ENCODE results near the gene ADAMTS17. TPM values are rescaled to one million over a fixed set of nuclear protein-coding genes. Genes with fewer than 3 reads are reported as not detected.

The ADAMTS17 gene
- total and polyA plus RNA-seq, 9 of the 15 experiments (the other 6 are each of a cell fraction or from before 2014, with no cell fraction given), result 0.01 to 0.14 (median 0.07) TPM; not detected in 6

DNA sequence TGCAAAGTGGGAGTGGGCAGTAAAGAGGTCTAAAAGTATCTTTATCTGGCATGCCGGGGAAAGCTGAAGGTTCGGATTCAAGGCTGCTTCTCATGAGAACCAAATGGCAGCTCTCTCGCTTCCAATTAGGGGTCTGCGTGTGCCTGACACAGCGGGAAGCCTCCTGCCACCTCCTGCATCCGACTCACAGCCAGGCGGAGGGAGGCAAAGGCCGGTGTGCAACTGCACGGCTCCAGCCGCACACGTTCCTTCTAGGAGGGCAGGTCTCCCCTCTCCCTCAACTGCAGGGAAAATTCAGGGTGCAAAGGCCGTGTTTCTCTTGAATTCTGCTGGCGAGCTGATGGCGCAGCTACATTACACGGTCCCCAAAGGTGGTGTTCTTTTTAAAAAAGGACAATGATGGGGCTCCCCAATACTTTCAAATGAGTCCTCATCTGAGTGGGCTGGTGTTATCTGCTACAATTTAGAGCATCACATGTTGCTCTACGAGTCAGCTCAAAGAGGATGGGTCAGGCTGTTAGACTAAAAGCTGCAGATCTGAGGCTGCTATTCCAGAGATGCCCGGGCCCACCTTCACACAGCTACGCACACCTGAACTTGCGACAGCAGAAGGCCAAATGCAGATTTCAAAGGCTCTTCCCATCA lies 226.6 kb downstream of the ADAMTS17 start:
- Histone ChIP-seq H3K4me1 (replicated peaks in 1 of 2; ENCODE audit: control insufficient read depth in 2 of 2, insufficient read depth in 2 of 2, low read length in 2 of 2) (no peaks in the 10 kb centered on the region; a peak in 1 of 5 replicates), H3K79me2 (ENCODE audit: control insufficient read depth, insufficient read depth, low read length) (no peaks in the 10 kb centered on the region), H4K20me1 (replicated peaks; ENCODE audit: control insufficient read depth, insufficient read depth, low read length) (no peaks in the 10 kb centered on the region), H2AFZ (ENCODE audit: low read depth, low read length) (no peak overlapping the region), H3K9me1 (ENCODE audit: control insufficient read depth, insufficient read depth, low read length) (no peaks in the 10 kb centered on the region), H3K27ac (ENCODE audit: extremely low read depth, low read depth, low read length) (no peak overlapping the region), H3K9me3 (replicated peaks; ENCODE audit: control insufficient read depth, insufficient read depth, low read depth, low read length) (no peaks in the 10 kb centered on the region), H3K9ac (ENCODE audit: insufficient read depth in 1 of 2, low read depth in 2 of 2, low read length in 2 of 2) (no peak overlapping the region), H3K4me2 (ENCODE audit: insufficient read depth, low read length) (no peak overlapping the region), H3K36me3 (ENCODE audit: control insufficient read depth, insufficient read depth, low read length) (no peaks in the 10 kb centered on the region), H3K27me3 (ENCODE audit: control insufficient read depth in 2 of 2, insufficient read depth in 2 of 2, low read length in 2 of 2) (peaks cover 18 to 57% of the 10 kb centered on the region in 2 experiments; a peak in 4 of 5 replicates), H3K4me3 (no peak overlapping the region)
- in situ Hi-C loops (cut with MboI), result no loop called here
- FAIRE-seq, result no peak
- under 1% methylated on average over 19 of the region's 19 CpGs for WGBS (ENCODE audit: insufficient coverage, low coverage, missing lambda C conversion rate)
- no TSS peak for BruUV-seq (replicated peaks)
- CTCF ChIA-PET (ENCODE audit: low intra/inter-chr PET ratio), result no interaction called here
- intact Hi-C loops (cut with micrococcal nuclease), result no loop called here
- POLR2A ChIA-PET, result interaction anchor here (1.8 kb wide), 1 partner anchor 8 kb away, joined by 4 read pairs; no protein-coding TSS in a partner anchor
- DNase-seq (ENCODE audit: extremely low read depth in 1 of 4, low spot score in 3 of 4), result no peak
- TF ChIP-seq PURB (CRISPR knock-in tag; IDR thresholded peaks at IDR 0.05; ENCODE audit: low read depth) (no peak), LEF1 (IDR thresholded peaks at IDR 0.05) (no peak), RB1 (IDR thresholded peaks at IDR 0.05; ENCODE audit: low read depth) (no peak)
- TF ChIP-seq, protein P1, sequence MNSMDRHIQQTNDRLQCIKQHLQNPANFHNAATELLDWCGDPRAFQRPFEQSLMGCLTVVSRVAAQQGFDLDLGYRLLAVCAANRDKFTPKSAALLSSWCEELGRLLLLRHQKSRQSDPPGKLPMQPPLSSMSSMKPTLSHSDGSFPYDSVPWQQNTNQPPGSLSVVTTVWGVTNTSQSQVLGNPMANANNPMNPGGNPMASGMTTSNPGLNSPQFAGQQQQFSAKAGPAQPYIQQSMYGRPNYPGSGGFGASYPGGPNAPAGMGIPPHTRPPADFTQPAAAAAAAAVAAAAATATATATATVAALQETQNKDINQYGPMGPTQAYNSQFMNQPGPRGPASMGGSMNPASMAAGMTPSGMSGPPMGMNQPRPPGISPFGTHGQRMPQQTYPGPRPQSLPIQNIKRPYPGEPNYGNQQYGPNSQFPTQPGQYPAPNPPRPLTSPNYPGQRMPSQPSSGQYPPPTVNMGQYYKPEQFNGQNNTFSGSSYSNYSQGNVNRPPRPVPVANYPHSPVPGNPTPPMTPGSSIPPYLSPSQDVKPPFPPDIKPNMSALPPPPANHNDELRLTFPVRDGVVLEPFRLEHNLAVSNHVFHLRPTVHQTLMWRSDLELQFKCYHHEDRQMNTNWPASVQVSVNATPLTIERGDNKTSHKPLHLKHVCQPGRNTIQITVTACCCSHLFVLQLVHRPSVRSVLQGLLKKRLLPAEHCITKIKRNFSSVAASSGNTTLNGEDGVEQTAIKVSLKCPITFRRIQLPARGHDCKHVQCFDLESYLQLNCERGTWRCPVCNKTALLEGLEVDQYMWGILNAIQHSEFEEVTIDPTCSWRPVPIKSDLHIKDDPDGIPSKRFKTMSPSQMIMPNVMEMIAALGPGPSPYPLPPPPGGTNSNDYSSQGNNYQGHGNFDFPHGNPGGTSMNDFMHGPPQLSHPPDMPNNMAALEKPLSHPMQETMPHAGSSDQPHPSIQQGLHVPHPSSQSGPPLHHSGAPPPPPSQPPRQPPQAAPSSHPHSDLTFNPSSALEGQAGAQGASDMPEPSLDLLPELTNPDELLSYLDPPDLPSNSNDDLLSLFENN (IDR thresholded peaks at IDR 0.05; ENCODE audit: low read depth in 2 of 2, low read length in 2 of 2), result no peak
- TF ChIP-seq, protein P2, sequence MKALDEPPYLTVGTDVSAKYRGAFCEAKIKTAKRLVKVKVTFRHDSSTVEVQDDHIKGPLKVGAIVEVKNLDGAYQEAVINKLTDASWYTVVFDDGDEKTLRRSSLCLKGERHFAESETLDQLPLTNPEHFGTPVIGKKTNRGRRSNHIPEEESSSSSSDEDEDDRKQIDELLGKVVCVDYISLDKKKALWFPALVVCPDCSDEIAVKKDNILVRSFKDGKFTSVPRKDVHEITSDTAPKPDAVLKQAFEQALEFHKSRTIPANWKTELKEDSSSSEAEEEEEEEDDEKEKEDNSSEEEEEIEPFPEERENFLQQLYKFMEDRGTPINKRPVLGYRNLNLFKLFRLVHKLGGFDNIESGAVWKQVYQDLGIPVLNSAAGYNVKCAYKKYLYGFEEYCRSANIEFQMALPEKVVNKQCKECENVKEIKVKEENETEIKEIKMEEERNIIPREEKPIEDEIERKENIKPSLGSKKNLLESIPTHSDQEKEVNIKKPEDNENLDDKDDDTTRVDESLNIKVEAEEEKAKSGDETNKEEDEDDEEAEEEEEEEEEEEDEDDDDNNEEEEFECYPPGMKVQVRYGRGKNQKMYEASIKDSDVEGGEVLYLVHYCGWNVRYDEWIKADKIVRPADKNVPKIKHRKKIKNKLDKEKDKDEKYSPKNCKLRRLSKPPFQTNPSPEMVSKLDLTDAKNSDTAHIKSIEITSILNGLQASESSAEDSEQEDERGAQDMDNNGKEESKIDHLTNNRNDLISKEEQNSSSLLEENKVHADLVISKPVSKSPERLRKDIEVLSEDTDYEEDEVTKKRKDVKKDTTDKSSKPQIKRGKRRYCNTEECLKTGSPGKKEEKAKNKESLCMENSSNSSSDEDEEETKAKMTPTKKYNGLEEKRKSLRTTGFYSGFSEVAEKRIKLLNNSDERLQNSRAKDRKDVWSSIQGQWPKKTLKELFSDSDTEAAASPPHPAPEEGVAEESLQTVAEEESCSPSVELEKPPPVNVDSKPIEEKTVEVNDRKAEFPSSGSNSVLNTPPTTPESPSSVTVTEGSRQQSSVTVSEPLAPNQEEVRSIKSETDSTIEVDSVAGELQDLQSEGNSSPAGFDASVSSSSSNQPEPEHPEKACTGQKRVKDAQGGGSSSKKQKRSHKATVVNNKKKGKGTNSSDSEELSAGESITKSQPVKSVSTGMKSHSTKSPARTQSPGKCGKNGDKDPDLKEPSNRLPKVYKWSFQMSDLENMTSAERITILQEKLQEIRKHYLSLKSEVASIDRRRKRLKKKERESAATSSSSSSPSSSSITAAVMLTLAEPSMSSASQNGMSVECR (CRISPR knock-in tag; IDR thresholded peaks at IDR 0.05), result no peak
- TF ChIP-seq, protein P3, sequence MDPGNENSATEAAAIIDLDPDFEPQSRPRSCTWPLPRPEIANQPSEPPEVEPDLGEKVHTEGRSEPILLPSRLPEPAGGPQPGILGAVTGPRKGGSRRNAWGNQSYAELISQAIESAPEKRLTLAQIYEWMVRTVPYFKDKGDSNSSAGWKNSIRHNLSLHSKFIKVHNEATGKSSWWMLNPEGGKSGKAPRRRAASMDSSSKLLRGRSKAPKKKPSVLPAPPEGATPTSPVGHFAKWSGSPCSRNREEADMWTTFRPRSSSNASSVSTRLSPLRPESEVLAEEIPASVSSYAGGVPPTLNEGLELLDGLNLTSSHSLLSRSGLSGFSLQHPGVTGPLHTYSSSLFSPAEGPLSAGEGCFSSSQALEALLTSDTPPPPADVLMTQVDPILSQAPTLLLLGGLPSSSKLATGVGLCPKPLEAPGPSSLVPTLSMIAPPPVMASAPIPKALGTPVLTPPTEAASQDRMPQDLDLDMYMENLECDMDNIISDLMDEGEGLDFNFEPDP (CRISPR knock-in tag; IDR thresholded peaks at IDR 0.05), result no peak
- no peak for ATAC-seq
